DOHH2 (cell line): ENCODE measurements around the gene CDC37L1.

Experiments
- H3F3A ChIP-seq: fragments of 200-600 bp; sonication (generic), shearing (Covaris generic); 2 replicates; pipeline ENCODE4 v1.6.0; 2016; ENCODE audit warnings: antibody characterized with exemption, mild to moderate bottlenecking; ENCODE audit not compliant: control insufficient read depth, insufficient read depth
- H3K27ac ChIP-seq: fragments of 200-600 bp; sonication (generic); 2 replicates; pipeline ENCODE4 v1.5.1; 2014; ENCODE audit warnings: low read depth, mild to moderate bottlenecking, low read length, moderate library complexity
- H3K27me3 ChIP-seq: fragments of 200-600 bp; sonication (generic); 2 replicates; pipeline ENCODE4 v1.6.1; 2014; ENCODE audit warnings: mild to moderate bottlenecking, low read length, mixed read lengths; ENCODE audit not compliant: control insufficient read depth
- H3K36me3 ChIP-seq: fragments of 200-600 bp; sonication (generic); 2 replicates; pipeline ENCODE4 v1.6.1; 2014; ENCODE audit warnings: mild to moderate bottlenecking, low read length, moderate library complexity, mixed read lengths; ENCODE audit not compliant: control insufficient read depth
- H3K4me1 ChIP-seq: fragments of 200-600 bp; sonication (generic); 2 replicates; pipeline ENCODE4 v1.6.1; 2014; ENCODE audit warnings: mild to moderate bottlenecking, low read length, mixed read lengths; ENCODE audit not compliant: control insufficient read depth
- H3K4me2 ChIP-seq: fragments of 200-600 bp; sonication (generic); 2 replicates; pipeline ENCODE4 v1.6.0; 2014; ENCODE audit warnings: mild to moderate bottlenecking, low read length, moderate library complexity
- H3K4me3 ChIP-seq: fragments of 200-600 bp; sonication (generic); 2 replicates; pipeline ENCODE4 v1.5.1; 2014; ENCODE audit warnings: mild to moderate bottlenecking, low read length, mixed read lengths
- H3K79me2 ChIP-seq: fragments of 200-600 bp; sonication (generic); 2 replicates; pipeline ENCODE4 v1.6.1; 2014; ENCODE audit warnings: mild to moderate bottlenecking, low read length, mixed read lengths; ENCODE audit not compliant: control insufficient read depth
- H3K9me2 ChIP-seq: fragments of 200-600 bp; sonication (generic); replicated peaks from 2 replicates; pipeline ENCODE4 v1.6.1; 2014; ENCODE audit warnings: mild to moderate bottlenecking, low read length, mixed read lengths; ENCODE audit not compliant: control insufficient read depth
- H3K9me3 ChIP-seq: fragments of 200-600 bp; sonication (generic); 2 replicates; pipeline ENCODE4 v1.6.1; 2014; ENCODE audit warnings: antibody characterized with exemption, low read length, mixed read lengths; ENCODE audit not compliant: control insufficient read depth, insufficient read depth
- H4K20me1 ChIP-seq: fragments of 200-600 bp; sonication (generic); 2 replicates; pipeline ENCODE4 v1.6.0; 2014; ENCODE audit warnings: low read depth, mild to moderate bottlenecking, antibody characterized with exemption, low read length, moderate library complexity; ENCODE audit not compliant: control insufficient read depth, insufficient read depth
- EZH2phosphoT487 ChIP-seq: fragments of 200-600 bp; sonication (generic); IDR thresholded peaks from 2 replicates; pipeline ENCODE4 v1.6.1; 2017; ENCODE audit warnings: borderline replicate concordance, mild to moderate bottlenecking, antibody characterized with exemption, low read length, moderate library complexity, mixed read lengths
- TF ChIP-seq, protein P1 (sequence below): fragments of 200-600 bp; sonication (generic); IDR thresholded peaks from one replicate; pipeline ENCODE4 v1.5.1; 2014; ENCODE audit warnings: antibody characterized with exemption, mild to moderate bottlenecking, low read depth, low read length; ENCODE audit not compliant: poor library complexity, severe bottlenecking

The CDC37L1 gene

DNA sequence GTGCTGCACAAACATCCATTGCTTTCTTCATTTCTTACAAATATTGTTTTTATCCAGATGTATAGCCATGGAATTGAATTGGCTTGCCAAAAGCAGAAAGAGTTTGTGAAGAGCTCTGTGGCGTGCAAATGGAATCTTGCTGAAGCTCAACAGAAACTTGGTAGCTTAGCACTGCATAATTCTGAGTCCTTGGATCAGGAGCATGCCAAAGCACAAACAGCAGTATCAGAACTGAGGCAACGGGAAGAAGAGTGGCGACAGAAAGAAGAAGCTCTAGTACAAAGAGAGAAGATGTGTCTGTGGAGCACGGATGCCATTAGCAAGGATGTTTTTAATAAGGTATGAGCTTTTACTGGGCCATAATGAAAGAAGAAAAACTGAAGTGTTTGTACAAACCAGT lies 5.5 kb downstream of the CDC37L1 start:
- Histone ChIP-seq H3F3A (peaks cover 2% of the 10 kb centered on the region; the same call in 1 of the 2 replicates), H3K4me3 (no peak overlapping the region), H3K9me2 (no peaks in the 10 kb centered on the region), H3K4me2 (no peak overlapping the region), H3K27ac (no peak overlapping the region), H3K4me1 (peaks cover 12% of the 10 kb centered on the region), H4K20me1 (0 out of 2 replicates have a peak, but pooled peaks cover 3% of the 10 kb centered on the region), H3K36me3 (peaks cover 45% of the 10 kb centered on the region), H3K27me3 (no peaks in the 10 kb centered on the region), H3K79me2 (peaks cover 36% of the 10 kb centered on the region), H3K9me3 (no peaks in the 10 kb centered on the region)
- TF ChIP-seq, protein P1, sequence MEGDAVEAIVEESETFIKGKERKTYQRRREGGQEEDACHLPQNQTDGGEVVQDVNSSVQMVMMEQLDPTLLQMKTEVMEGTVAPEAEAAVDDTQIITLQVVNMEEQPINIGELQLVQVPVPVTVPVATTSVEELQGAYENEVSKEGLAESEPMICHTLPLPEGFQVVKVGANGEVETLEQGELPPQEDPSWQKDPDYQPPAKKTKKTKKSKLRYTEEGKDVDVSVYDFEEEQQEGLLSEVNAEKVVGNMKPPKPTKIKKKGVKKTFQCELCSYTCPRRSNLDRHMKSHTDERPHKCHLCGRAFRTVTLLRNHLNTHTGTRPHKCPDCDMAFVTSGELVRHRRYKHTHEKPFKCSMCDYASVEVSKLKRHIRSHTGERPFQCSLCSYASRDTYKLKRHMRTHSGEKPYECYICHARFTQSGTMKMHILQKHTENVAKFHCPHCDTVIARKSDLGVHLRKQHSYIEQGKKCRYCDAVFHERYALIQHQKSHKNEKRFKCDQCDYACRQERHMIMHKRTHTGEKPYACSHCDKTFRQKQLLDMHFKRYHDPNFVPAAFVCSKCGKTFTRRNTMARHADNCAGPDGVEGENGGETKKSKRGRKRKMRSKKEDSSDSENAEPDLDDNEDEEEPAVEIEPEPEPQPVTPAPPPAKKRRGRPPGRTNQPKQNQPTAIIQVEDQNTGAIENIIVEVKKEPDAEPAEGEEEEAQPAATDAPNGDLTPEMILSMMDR: no peak
- no peak for TF ChIP-seq EZH2phosphoT487

DNA sequence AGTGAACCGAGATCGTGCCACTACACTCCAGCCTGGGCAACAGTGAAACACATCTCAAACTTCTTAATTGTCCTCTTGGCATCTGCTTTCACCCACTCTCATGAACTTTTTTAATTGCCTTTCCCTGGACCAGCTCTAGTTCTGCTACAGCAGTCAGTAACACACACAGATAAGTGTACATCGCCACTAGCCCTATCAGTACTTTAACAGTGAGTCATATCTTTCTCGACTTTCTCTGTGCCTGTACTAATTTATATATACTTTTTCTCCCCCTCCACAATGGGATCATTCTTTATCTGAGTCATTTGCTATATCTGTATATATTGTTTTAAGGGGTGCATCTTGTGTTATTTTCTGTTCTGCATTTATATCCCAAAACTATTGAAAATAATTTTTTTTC lies 6.7 kb downstream of the CDC37L1 start:
- Histone ChIP-seq H3K9me2 (no peaks in the 10 kb centered on the region), H3K79me2 (peaks cover 23% of the 10 kb centered on the region), H3K9me3 (no peaks in the 10 kb centered on the region), H3F3A (peaks cover 4% of the 10 kb centered on the region; the same call in 1 of the 2 replicates), H3K4me1 (peaks cover 4% of the 10 kb centered on the region), H3K27ac (no peak overlapping the region), H3K36me3 (peaks cover 55% of the 10 kb centered on the region), H3K27me3 (no peaks in the 10 kb centered on the region), H3K4me2 (no peak overlapping the region), H4K20me1 (0 out of 2 replicates have a peak, but pooled peaks cover 3% of the 10 kb centered on the region), H3K4me3 (no peak overlapping the region)
- TF ChIP-seq, protein P1: no peak
- no peak for TF ChIP-seq EZH2phosphoT487

DNA sequence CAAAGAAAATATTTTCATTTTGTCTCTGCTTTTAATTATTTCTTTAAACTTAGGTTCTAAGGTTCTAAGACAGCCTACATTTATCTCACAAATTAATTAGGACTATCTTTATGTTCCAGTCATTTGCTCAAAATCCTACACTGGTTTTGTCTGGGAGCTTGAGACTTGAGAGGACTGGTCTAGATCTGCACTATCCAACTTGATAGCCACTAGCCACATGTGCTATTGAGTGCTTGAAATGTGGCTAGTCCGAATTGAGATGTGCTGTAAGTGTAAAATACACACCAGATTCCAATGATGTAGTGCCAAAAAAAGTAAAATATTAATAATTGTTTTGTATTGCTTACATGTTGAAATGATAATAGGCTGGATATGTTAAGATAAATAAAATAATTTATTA lies 7.2 kb downstream of the CDC37L1 start:
- Histone ChIP-seq H3K27ac (no peak overlapping the region), H3K36me3 (peaks cover 59% of the 10 kb centered on the region), H3K9me2 (no peaks in the 10 kb centered on the region), H3K79me2 (peaks cover 21% of the 10 kb centered on the region), H3K27me3 (no peaks in the 10 kb centered on the region), H3K9me3 (no peaks in the 10 kb centered on the region), H4K20me1 (0 out of 2 replicates have a peak, but pooled peaks cover 3% of the 10 kb centered on the region), H3K4me2 (no peak overlapping the region), H3K4me3 (no peak overlapping the region), H3K4me1 (no peaks in the 10 kb centered on the region), H3F3A (peaks cover 4% of the 10 kb centered on the region; the same call in 1 of the 2 replicates)
- no peak for TF ChIP-seq EZH2phosphoT487
- TF ChIP-seq, protein P1: no peak
